RWPE1 (cell line): ENCODE data around the gene NOLC1.

Experiments used
- CTCF ChIA-PET: fragments of 350-600 bp; sonication (Branson Sonifier 250); formaldehyde crosslinking; extraction: SDS; loops from one replicate; lab custom pipeline; 2021; lab: Yijun Ruan, JAX
- POLR2A ChIA-PET: fragments of 400-600 bp; formaldehyde crosslinking; extraction: SDS; loops from one replicate; lab custom pipeline; 2020; ENCODE audit warnings: antibody characterized with exemption; ENCODE audit not compliant: low non-redundant PET; lab: Yijun Ruan, JAX
- DNase-seq: peaks from one replicate; pipeline ENCODE4 v3.0.0; 2012; ENCODE audit warnings: low spot score
- H3K27ac ChIP-seq: fragments of 450-650 bp; 2 replicates; pipeline ENCODE4 v1.5.1; 2017
- TF ChIP-seq, protein P1 (sequence below): fragments of 450-650 bp; conservative IDR thresholded peaks from 2 replicates; pipeline ENCODE4 v1.5.1; 2017; ENCODE audit warnings: low read depth, mild to moderate bottlenecking

The NOLC1 gene

DNA sequence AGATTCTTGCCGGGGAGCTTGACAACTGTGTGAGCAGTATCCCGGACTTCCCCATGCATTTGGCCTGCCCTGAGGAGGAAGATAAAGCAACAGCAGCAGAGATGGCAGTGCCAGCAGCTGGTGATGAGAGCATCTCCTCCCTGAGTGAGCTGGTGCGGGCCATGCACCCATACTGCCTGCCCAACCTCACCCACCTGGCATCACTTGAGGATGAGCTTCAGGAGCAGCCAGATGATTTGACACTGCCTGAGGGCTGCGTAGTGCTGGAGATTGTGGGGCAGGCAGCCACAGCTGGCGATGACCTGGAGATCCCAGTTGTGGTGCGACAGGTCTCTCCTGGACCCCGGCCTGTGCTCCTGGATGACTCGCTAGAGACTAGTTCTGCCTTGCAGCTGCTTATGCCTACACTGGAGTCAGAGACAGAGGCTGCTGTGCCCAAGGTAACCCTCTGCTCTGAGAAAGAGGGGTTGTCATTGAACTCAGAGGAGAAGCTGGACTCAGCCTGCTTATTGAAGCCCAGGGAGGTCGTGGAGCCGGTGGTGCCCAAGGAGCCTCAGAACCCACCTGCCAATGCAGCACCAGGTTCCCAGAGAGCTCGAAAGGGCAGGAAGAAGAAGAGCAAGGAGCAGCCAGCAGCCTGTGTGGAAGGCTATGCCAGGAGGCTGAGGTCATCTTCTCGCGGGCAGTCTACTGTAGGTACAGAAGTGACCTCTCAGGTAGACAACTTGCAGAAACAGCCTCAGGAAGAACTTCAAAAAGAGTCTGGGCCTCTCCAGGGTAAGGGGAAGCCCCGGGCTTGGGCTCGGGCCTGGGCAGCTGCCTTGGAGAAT is 12.7 kb upstream of the NOLC1 start:
- no peak for DNase-seq
- ChIA-PET CTCF (interaction anchor here (0.6 kb wide), 2 partner anchors 26 to 303 kb away, joined by 3 read pairs; no protein-coding TSS in a partner anchor), POLR2A (interaction anchor here (0.9 kb wide), 1 partner anchor 8 kb away, joined by 4 read pairs; no protein-coding TSS in a partner anchor)
- H3K27ac ChIP-seq, result 0 out of 2 replicates have a peak overlapping the region, but pooled peaks have one; percentile 8
- TF ChIP-seq, protein P1, sequence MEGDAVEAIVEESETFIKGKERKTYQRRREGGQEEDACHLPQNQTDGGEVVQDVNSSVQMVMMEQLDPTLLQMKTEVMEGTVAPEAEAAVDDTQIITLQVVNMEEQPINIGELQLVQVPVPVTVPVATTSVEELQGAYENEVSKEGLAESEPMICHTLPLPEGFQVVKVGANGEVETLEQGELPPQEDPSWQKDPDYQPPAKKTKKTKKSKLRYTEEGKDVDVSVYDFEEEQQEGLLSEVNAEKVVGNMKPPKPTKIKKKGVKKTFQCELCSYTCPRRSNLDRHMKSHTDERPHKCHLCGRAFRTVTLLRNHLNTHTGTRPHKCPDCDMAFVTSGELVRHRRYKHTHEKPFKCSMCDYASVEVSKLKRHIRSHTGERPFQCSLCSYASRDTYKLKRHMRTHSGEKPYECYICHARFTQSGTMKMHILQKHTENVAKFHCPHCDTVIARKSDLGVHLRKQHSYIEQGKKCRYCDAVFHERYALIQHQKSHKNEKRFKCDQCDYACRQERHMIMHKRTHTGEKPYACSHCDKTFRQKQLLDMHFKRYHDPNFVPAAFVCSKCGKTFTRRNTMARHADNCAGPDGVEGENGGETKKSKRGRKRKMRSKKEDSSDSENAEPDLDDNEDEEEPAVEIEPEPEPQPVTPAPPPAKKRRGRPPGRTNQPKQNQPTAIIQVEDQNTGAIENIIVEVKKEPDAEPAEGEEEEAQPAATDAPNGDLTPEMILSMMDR, result no peak

DNA sequence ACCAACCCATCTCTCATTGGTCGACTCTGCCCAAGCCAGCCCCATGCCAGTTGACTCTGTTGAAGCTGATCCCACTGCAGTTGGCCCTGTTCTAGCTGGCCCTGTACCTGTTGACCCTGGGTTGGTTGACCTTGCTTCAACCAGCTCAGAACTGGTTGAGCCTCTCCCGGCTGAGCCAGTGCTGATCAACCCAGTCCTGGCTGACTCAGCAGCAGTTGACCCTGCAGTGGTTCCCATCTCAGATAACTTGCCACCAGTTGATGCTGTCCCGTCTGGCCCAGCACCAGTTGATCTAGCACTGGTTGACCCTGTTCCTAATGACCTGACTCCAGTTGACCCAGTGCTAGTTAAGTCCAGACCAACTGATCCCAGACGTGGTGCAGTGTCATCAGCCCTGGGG is 12.0 kb upstream of the NOLC1 start:
- DNase-seq, result no peak
- TF ChIP-seq, protein P1, result no peak
- 0 out of 2 replicates have a peak overlapping the region, but pooled peaks have one; percentile 8 for H3K27ac ChIP-seq
- ChIA-PET CTCF (interaction anchor here (0.6 kb wide), 2 partner anchors 27 to 304 kb away, joined by 3 read pairs; no protein-coding TSS in a partner anchor), POLR2A (no interaction called here)

DNA sequence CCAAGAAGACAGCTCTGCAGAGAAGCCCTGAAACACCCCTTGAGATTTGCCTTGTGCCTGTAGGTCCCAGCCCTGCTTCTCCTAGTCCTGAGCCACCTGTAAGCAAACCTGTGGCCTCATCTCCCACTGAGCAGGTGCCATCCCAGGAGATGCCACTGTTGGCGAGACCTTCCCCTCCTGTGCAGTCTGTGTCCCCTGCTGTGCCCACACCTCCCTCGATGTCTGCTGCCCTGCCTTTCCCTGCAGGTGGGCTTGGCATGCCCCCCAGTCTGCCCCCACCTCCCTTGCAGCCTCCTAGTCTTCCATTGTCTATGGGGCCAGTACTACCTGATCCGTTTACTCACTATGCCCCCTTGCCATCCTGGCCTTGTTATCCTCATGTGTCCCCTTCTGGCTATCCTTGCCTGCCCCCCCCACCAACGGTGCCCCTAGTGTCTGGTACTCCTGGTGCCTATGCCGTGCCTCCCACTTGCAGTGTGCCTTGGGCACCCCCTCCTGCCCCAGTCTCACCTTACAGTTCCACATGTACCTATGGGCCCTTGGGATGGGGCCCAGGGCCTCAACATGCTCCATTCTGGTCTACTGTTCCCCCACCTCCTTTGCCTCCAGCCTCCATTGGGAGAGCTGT is 11.2 kb upstream of the NOLC1 start:
- no peak for DNase-seq
- ChIA-PET CTCF (no interaction called here), POLR2A (no interaction called here)
- TF ChIP-seq, protein P1, result no peak
- peak overlapping the region; percentile 24 for H3K27ac ChIP-seq

- H3K27ac ChIP-seq, result peak overlapping the region; percentile 24
- DNase-seq, result no peak
- ChIA-PET CTCF (no interaction called here), POLR2A (no interaction called here)
- TF ChIP-seq, protein P1, result no peak
Measured at GRCh38 chr10:102141583-102142107, 10.5 kb upstream of the NOLC1 start.

DNA sequence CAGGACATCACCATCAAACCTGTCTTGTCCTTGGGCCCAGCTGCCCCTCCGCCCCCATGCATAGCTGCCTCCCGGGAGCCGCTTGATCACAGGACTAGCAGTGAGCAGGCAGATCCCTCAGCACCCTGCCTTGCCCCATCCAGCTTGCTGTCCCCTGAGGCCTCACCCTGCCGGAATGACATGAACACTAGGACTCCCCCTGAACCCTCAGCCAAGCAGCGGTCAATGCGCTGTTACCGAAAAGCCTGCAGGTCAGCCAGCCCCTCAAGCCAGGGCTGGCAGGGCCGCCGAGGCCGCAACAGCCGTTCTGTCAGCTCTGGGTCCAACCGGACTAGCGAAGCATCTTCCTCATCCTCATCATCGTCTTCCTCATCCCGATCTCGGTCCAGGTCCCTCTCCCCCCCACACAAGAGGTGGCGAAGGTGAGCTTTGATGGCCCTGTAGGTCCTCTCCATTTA is 5.2 kb upstream of the NOLC1 start:
- POLR2A ChIA-PET, result interaction anchor here (1.2 kb wide), 1 partner anchor 8 kb away, joined by 4 read pairs; no protein-coding TSS in a partner anchor
- CTCF ChIA-PET, result interaction anchor here (1.2 kb wide), 1 partner anchor 9 kb away, joined by 5 read pairs; no protein-coding TSS in a partner anchor
- peak overlapping the region; percentile 19; the same call in 1 of the 2 replicates for H3K27ac ChIP-seq
- TF ChIP-seq, protein P1, result no peak
- no peak for DNase-seq

DNA sequence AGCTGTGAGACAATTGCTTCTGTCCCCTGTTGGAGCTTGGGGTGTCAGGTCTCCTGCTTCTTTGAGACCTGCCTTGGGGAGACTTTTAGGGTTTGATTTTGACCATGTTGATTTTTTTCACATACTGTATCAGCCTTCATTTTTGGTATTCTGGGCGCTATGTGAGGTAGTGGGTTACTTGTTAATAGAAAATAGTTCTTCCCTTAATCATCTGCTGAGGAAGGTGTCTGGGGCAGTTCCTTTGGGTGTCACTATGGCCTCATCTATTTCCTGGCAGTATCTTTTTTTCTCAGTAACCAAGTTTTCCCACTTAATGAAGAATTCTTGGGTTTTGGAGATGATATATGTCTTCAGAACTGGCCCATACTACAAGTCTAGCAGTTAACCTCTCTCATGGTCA is 4.6 kb upstream of the NOLC1 start:
- CTCF ChIA-PET, result interaction anchor here (0.6 to 1.2 kb wide), 2 partner anchors 10 to 324 kb away, joined by 3 to 5 read pairs; no protein-coding TSS in a partner anchor

More for the DNA sequence above, 4.6 kb upstream of the NOLC1 start:
- POLR2A ChIA-PET, result interaction anchor here (1.2 kb wide), 1 partner anchor 8 kb away, joined by 4 read pairs; no protein-coding TSS in a partner anchor
- H3K27ac ChIP-seq, result no peak overlapping the region
- TF ChIP-seq, protein P1, result no peak
- DNase-seq, result no peak
